Measurements from ENCODE around the gene CAPN7. TPM values are rescaled to one million over a fixed set of nuclear protein-coding genes. Genes with fewer than 3 reads are reported as not detected.
"Not testable (repeated sequence)": the region's sequence is repeated elsewhere in the genome, so short reads cannot be mapped to it uniquely, and the experiment has no call there.

Gene CAPN7
- total RNA-seq, 6 experiments from 2014 or later = 23.8 to 27.9 (median 26.4) TPM

GRCh38 chr3:15164340-15164739, 41.7 kb upstream of the CAPN7 start:
- Mint-ChIP-seq H3K9me3 (no peaks in the 10 kb centered on the region), H3K4me1 (ENCODE audit: low read depth) (no peaks in the 10 kb centered on the region), H3K27me3 (ENCODE audit: insufficient read depth) (peaks cover 10% of the 10 kb centered on the region), H3K36me3 (ENCODE audit: low read depth) (no peaks in the 10 kb centered on the region), H3K27ac (no peak overlapping the region), H3K4me3 (no peak overlapping the region)
- no peak for DNase-seq
- no peak for TF ChIP-seq CTCF (IDR thresholded peaks at IDR 0.05)

GRCh38 chr3:15165061-15165460, 41.0 kb upstream of the CAPN7 start:
- H3K4me1 Mint-ChIP-seq (ENCODE audit: low read depth) = no peaks in the 10 kb centered on the region
- TF ChIP-seq CTCF (IDR thresholded peaks at IDR 0.05) = no peak
- no peaks in the 10 kb centered on the region for H3K36me3 Mint-ChIP-seq (ENCODE audit: low read depth)
- peaks cover 17% of the 10 kb centered on the region for H3K27me3 Mint-ChIP-seq (ENCODE audit: insufficient read depth)
- no peaks in the 10 kb centered on the region for H3K9me3 Mint-ChIP-seq
- no peak overlapping the region for H3K4me3 Mint-ChIP-seq
- no peak overlapping the region for H3K27ac Mint-ChIP-seq
- DNase-seq = no peak

DNA sequence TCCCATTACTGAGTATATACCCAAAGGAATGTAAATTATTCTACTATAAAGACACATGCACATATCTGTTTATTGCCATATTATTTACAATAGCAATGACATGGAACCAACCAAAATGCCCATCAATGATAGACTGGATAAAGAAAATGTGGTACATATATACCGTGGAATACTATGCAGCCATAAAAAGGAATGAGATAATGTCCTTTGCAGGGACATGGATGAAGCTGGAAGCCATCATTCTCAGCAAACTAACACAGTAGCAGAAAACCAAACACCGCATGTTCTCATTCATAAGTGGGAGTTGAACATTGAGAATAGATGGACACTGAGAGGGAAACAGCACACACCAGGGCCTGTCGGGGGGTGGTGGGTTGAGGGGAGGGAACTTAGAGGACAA, 39.7 kb upstream of the CAPN7 start:
- H3K27me3 Mint-ChIP-seq (ENCODE audit: insufficient read depth) = peaks cover 12% of the 10 kb centered on the region
- not testable (repeated sequence) for H3K36me3 Mint-ChIP-seq (ENCODE audit: low read depth); H3K27ac Mint-ChIP-seq; H3K4me3 Mint-ChIP-seq; H3K9me3 Mint-ChIP-seq; DNase-seq; H3K4me1 Mint-ChIP-seq (ENCODE audit: low read depth)

GRCh38 chr3:15171096-15171495, 35.0 kb upstream of the CAPN7 start:
- no peak overlapping the region for H3K4me3 Mint-ChIP-seq
- H3K27ac Mint-ChIP-seq = no peak overlapping the region
- no peak for DNase-seq
- TF ChIP-seq CTCF (IDR thresholded peaks at IDR 0.05) = no peak
- no peaks in the 10 kb centered on the region for H3K36me3 Mint-ChIP-seq (ENCODE audit: low read depth)
- no peaks in the 10 kb centered on the region for H3K4me1 Mint-ChIP-seq (ENCODE audit: low read depth)
- peaks cover 4% of the 10 kb centered on the region; the same call in 1 of the 2 replicates for H3K9me3 Mint-ChIP-seq
- peaks cover 43% of the 10 kb centered on the region for H3K27me3 Mint-ChIP-seq (ENCODE audit: insufficient read depth)

DNA sequence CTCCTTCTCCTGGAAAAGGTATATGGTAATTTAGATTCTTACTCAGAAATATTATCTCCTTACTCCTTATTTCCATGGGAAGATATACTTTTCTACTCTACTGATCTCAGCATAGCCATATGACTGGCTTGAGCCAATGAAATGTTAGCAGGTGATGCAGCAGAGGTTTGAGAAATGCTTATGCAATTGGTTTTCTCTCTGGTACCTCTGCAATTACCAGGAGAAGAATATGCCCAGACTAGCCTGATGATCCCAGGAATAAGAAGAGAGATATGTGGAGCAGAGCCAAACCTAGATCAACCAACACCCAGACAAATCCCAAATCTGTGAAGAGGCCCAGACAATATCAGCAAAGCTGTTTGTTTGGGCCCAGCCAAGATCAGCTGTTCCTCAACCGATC, 33.2 kb upstream of the CAPN7 start:
- no peak for DNase-seq
- no peak overlapping the region for H3K27ac Mint-ChIP-seq
- no peaks in the 10 kb centered on the region for H3K36me3 Mint-ChIP-seq (ENCODE audit: low read depth)
- H3K27me3 Mint-ChIP-seq (ENCODE audit: insufficient read depth) = peaks cover 43% of the 10 kb centered on the region
- H3K4me1 Mint-ChIP-seq (ENCODE audit: low read depth) = no peaks in the 10 kb centered on the region
- no peak overlapping the region for H3K4me3 Mint-ChIP-seq
- peaks cover 4% of the 10 kb centered on the region; the same call in 1 of the 2 replicates for H3K9me3 Mint-ChIP-seq
- TF ChIP-seq CTCF (IDR thresholded peaks at IDR 0.05) = no peak

- H3K36me3 Mint-ChIP-seq (ENCODE audit: low read depth) = no peaks in the 10 kb centered on the region
- no peak for TF ChIP-seq CTCF (IDR thresholded peaks at IDR 0.05)
- H3K4me3 Mint-ChIP-seq = no peak overlapping the region
- DNase-seq = no peak
- H3K9me3 Mint-ChIP-seq = peaks cover 4% of the 10 kb centered on the region; the same call in 1 of the 2 replicates
- no peaks in the 10 kb centered on the region for H3K4me1 Mint-ChIP-seq (ENCODE audit: low read depth)
- no peak overlapping the region for H3K27ac Mint-ChIP-seq
- peaks cover 34% of the 10 kb centered on the region for H3K27me3 Mint-ChIP-seq (ENCODE audit: insufficient read depth)
Measured at GRCh38 chr3:15174953-15175352, 31.1 kb upstream of the CAPN7 start.

Measured in HFFc6 (cell line).